ENCODE results near the gene POU2F3.

POU2F3 gene

DNA sequence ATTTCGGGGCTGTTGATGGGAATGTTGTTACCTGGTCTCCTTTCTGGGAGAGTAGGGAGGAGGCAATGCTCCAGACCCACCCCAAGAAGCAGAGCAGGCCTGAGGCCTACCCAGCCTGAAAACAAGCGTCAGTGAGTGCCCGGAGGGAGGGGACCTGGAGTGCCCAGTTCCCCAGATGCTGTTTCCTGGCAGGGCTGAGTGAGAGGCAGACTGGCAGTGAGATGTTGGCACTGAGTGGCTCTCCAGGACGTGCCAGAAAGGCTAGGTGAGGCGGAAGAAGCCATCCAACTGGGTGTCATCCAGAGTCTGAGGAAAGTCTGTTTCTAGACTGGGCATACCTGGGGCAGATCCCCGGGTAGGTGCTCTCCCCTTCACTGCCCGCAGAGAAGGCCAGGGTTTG is 1.3 kb downstream of the POU2F3 start:
- TF ChIP-seq, protein P1, sequence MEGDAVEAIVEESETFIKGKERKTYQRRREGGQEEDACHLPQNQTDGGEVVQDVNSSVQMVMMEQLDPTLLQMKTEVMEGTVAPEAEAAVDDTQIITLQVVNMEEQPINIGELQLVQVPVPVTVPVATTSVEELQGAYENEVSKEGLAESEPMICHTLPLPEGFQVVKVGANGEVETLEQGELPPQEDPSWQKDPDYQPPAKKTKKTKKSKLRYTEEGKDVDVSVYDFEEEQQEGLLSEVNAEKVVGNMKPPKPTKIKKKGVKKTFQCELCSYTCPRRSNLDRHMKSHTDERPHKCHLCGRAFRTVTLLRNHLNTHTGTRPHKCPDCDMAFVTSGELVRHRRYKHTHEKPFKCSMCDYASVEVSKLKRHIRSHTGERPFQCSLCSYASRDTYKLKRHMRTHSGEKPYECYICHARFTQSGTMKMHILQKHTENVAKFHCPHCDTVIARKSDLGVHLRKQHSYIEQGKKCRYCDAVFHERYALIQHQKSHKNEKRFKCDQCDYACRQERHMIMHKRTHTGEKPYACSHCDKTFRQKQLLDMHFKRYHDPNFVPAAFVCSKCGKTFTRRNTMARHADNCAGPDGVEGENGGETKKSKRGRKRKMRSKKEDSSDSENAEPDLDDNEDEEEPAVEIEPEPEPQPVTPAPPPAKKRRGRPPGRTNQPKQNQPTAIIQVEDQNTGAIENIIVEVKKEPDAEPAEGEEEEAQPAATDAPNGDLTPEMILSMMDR (IDR thresholded peaks at IDR 0.05), result no peak

GRCh38 chr11:120243221-120243620 is 3.3 kb downstream of the POU2F3 start:
- TF ChIP-seq, protein P1 (IDR thresholded peaks at IDR 0.05), result no peak

DNA sequence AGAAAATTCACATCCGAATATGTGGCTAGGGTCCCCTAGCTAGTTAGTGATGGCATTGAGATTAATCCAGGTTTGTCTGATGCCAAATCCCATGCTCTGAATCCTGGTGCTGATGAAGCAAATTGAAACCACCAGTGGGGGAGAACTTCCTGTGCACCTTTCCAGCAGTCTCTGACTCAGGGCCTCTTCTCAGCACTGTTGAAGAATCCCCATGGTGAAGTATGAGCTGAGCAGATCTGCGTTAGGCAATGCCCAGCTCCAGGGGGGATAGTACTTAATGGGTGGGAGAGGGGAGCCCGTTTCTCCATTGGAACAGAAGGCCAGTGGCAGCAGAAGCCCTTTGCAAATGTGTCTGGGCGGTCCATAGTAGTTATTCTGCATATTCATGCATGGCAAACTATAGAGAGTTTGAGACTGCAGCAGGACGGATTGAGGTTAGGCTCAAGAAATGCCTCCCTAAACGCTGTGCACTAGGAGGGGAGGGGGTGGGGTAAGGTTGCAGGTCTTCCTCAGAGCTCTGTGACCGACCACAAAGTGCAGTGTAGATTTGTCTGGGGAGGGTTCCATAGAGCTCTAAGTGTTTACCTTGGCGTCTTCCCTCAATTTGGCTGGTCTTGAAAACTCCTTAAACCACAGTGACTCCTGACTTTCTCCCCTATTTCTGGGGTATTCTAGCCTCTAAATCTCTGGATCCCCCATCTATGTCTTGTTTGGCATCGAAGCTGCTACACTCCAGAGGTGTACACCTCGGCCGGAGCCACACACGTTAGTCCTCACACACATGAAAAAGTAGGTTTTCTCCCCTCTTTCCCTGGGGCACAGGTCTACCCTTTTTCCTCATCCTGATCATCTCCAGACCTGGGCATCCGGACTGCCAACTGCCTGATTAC is 4.8 kb downstream of the POU2F3 start:
- TF ChIP-seq, protein P1 (IDR thresholded peaks at IDR 0.05), result no peak

DNA sequence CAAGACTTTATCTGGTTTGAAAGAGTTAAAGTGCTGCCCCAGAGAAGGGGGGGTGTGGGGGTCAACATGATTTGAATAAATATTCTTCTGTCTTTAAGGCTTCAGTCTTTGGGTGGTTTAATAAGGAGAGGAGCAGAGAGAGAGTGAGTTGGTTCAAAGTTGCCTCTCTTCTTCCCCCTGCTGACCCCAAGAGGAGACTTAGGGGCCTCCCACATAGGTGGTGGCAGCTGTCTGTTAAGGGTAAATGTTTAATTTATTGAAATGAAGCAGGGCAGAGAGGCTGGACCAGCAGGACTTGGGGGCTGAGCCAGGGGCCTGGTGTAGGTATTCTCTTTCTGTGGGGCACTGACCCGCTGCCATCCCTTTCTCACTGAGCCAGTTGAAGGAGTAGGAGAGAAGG is 5.5 kb downstream of the POU2F3 start:
- TF ChIP-seq, protein P1 (IDR thresholded peaks at IDR 0.05), result no peak

DNA sequence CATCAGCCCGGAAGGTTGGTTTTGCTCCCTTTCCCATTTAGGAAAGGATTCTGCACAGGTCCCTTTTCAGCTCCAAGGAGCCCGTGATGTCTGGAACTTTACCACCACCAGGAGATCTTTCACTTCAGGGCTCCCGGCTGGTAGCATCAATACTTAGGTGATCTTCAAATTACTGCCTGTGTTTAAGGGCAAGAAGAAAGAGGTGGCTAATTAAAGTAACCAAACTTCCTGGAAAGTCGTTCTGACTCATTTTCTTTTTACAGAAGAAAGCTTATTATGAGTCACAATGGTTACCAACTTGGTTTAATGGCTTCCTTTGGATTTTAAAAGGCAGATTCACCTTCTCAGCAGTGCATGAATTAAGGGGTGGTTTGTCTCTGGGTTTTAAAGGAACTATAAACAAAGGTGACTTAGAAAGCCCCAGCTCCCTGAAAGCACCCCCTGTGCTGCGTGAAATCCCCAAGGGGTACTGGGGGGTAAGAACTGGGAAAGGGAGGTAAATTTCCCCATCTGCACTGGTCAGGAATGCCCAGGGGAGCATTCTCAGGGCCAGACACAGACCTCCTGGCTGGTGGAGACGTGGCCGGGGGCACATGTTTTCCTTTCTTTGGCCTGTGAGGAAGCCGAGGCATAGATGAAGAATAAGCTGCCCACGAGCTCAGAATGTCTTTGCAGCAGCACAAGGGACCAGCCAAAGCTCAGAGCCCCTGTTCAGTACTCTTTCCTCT is 8.8 kb downstream of the POU2F3 start:
- TF ChIP-seq, protein P1 (IDR thresholded peaks at IDR 0.05), result no peak

GRCh38 chr11:120249279-120250262 is 9.6 kb downstream of the POU2F3 start:
- TF ChIP-seq, protein P1 (IDR thresholded peaks at IDR 0.05), result no peak
